Hematopoietic multipotent progenitor cell treated with erythropoietin and hydrocortisone succinate and interleukin-3 and kit ligand, for 8 days (in vitro differentiated cells): ENCODE data around the gene AAK1.

ENCODE experiments used
- DNase-seq: peaks from one replicate; pipeline ENCODE4 v3.0.0-alpha.2; 2015

Gene AAK1

GRCh38 chr2:69525261-69525660 lies 118.3 kb downstream of the AAK1 start:
- DNase-seq: no peak

GRCh38 chr2:69524799-69525198 lies 118.7 kb downstream of the AAK1 start:
- no peak for DNase-seq

- DNase-seq: no peak
Measured at GRCh38 chr2:69521747-69522146, 121.8 kb downstream of the AAK1 start.

GRCh38 chr2:69518841-69519240 lies 124.7 kb downstream of the AAK1 start:
- DNase-seq: peak; percentile 32

DNA sequence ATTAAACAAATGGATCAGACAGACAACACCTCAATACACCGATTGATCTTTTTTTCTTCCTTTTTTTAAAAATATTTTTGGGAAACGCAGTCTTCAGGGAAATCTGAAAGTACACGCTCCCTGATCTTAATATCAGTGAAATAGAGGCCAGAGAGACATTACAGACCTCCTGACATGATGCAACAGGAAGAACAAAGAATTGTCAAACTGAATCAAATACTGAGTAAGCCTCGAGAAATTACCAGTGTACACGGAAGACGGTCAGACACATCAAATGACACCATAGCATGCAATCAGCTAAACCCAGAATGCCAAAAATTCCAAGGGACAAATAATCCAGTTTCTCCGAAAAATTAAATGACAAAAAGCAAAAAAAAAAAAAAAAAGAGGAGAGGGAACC lies 126.1 kb downstream of the AAK1 start:
- no peak for DNase-seq

- no peak for DNase-seq
Measured at GRCh38 chr2:69514819-69515218, 128.7 kb downstream of the AAK1 start.

DNA sequence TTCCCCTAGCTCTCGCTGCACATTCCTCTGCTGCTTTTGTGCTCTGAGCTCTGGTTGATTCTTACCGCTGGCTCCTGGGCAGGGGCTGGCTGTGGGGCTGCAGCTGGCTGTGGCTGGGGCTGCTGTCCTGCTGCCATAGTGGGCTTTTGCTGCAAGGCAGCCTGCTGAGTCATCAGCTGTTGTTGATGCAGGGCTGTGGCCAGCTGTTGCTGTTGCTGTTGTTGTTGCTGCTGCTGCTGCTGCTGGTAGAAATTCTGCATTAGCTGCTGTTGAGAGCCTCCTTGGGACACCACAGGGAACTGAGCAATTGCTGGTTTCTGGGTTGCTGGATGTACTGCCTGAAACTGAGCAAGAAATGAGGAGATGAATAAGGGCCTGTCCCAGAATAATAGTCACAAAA lies 129.1 kb downstream of the AAK1 start:
- no peak for DNase-seq

GRCh38 chr2:69512446-69512845 lies 131.1 kb downstream of the AAK1 start:
- DNase-seq: no peak

DNA sequence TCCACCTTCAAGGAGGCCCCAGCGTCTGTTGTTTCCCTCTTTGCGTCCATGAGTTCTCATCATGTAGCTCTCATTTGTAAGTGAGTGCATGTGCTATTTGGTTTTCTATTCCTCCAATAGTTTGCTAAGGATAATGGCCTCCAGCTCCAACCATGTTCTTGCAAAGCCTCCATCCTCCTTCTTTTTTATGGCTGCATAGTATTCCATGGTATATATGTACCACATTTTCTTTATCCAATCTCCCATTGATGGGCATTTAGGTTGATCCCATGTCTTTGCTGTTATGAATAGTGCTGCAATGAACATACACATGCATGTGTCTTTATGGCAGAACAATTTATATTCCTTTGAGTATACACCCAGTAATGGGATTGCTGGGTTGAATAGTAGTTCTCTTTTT lies 133.3 kb downstream of the AAK1 start:
- no peak for DNase-seq

DNA sequence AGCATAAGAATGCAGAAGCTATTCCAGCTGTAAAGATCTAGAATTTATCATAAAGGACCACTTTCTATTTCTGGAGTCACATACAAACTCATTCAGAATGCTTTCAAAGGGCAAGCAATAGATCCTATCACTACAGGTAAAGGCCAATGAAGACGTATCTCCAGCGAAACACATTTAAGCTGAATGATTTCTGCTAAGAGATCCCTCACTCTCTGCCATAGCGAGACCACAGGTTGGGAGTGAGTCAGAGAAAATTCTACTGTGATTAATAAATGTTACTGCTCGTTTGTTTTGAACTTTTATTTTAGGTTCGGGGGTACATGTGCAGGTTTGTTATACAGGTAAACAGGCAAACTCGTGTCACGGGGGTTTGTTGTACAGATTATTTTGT lies 133.8 kb downstream of the AAK1 start:
- no peak for DNase-seq

DNA sequence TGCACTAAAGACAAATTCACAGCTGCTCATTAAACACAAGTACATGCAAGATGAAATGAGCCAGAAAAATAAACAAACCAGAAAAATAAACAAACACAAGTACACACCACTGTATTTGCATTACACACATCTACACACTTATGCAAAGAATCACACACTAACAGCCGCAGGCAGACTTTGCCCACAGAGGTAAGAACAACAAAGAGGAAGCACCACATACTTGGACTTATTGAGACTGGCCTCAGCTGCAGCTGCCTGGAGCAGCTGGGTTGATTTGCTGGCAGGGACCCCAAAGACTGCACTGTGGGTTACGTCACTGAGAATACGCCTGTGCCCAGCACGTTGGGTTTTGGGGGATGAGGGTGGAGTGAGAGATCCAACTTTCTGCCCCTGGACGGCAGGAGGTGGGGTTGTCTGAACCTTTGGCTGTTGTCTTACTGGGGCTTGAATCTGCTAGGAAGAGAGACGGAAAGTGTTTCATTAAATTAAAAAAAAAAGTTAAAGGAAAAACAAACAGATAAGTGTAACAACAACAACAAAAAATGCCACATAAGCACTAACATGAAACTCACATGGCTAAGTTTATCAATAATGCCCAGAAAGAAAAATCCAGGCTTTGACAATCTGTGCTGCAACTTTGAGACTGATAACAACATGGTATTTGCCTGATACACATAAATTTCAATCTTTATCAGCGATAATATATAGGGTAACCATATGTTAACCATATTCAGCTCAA lies 134.4 kb downstream of the AAK1 start:
- DNase-seq: no peak

DNA sequence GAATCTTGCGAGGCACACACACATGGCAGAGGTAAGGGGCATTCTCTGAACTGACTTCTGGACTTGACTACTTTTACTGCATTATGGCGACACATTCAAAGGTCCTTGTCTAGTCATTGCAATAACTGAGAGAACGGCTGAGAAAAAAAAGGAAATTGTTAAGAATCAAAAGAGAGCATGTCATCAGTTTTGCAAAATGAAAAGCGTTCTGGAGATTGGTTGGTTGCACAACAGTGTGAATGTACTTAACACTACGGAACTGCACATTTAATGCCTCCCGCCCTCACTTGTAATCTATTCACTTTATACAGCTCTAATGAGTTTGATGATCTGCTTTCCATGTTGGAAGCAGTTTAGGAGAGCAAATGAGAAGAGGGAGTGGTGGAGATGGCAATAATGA lies 137.8 kb downstream of the AAK1 start:
- no peak for DNase-seq

DNA sequence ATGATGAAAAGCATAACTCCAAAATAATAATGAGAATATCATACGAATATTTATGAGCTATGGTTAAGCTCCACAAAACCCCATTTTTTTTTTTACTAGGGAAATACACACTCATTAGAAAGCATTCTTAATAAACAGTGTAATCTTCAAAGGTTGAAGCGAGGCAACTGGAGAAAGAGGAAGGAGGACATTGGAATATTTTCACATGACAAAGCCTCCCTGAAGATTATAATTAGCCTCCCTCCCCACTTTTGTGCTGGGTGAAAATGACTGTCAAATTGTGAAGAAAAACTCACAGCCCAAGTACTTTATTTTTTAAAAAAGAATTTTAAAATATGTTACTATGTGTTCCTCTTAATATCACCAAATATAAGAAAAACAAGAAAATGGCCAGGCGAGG lies 142.2 kb downstream of the AAK1 start:
- no peak for DNase-seq

DNA sequence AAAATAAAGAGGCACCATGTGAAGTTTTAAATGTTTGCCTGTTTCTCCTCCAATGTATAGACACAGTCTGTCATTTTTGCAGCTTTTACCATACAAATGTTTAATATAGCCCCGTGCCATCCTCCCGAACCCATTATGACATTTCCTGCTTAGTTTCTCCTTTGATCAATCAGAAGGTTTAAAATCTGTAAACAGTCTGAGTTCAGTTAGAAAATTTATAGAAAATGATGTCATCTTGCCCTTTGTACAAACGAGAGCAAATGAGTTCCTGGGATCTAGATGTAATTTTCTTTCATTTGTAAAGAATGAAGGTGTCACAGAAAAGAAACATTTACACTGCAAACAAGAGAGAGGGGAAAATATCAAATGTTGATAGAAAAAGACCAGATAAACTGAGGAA lies 143.6 kb downstream of the AAK1 start:
- DNase-seq: no peak

DNA sequence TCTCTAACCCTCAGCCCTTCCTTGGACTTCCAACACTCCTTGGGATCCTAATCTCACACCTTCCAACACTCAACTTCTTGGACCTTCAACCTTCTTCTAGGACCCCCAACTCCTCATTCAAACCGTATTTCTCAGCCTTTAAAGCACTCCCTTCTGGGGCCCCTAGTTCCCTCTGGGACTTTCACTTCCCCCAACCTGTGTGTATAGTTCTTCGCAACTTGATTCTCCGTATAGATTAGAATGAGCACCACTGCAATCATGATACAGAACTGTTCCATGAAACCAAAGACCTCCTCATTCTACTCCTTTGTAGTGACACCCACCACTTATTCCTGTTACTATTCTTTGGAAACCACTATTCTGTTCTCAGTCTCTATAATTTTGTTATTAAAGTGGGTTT lies 144.3 kb downstream of the AAK1 start:
- DNase-seq: no peak

- DNase-seq: no peak
Measured at GRCh38 chr2:69495861-69496260, 147.7 kb downstream of the AAK1 start.

DNA sequence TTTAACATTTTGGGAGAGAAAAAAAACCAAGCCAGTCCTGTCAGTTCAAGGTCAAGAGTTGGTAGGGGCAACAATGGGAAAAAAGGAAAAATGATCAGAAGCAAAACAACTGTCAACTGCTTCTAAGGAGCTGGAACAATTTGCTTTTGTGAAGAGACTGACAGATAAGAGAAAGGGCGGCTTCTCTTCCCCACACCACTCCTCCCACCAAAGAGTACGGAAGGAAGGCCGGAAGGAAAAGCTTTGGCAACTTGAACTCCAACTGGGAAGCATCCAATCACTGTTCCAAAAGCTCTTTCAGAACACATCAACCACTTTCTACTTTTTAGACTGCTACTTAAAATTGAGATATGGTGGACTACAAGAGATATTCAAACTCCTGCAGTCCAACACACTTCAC lies 148.5 kb downstream of the AAK1 start:
- no peak for DNase-seq

- no peak for DNase-seq
Measured at GRCh38 chr2:69494126-69494525, 149.4 kb downstream of the AAK1 start.

DNA sequence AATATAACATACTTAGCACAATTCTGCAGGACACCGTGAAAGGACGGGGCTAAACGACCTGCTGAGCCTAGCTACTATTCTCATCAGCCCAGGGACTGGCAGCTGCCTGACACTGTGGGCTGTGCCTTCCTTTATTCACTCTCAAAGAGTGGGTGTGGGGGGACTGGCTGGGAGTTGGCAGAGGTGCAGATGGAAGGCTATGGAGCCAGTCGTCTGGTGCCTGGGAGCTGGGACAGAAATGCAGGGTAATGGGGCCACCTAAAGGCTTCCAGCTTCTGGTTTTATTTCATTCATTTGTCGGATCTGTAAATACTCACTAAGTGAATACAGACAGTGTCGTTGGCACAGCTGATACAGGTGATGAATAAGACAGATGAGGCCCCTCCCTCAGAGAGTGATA lies 150.3 kb downstream of the AAK1 start:
- no peak for DNase-seq

GRCh38 chr2:69491864-69492263 lies 151.7 kb downstream of the AAK1 start:
- no peak for DNase-seq

DNA sequence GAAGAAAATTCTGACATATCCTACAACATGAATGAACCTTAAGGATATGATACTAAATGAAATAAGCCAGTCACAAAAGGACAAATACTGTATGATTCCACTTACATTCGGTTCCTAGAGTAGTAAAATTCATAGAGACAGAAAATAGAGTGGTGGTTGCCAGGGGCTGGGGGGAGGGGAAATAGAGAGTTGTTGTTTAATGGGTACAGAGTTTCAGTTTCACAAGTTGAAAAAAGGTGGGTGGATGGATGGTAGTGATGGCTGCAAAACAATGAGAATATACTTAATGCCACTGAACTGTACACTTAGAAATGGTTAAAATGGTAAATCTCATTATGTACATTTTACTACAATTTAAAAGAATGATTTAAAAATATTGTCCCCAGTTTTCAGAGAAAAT lies 153.1 kb downstream of the AAK1 start:
- no peak for DNase-seq

DNA sequence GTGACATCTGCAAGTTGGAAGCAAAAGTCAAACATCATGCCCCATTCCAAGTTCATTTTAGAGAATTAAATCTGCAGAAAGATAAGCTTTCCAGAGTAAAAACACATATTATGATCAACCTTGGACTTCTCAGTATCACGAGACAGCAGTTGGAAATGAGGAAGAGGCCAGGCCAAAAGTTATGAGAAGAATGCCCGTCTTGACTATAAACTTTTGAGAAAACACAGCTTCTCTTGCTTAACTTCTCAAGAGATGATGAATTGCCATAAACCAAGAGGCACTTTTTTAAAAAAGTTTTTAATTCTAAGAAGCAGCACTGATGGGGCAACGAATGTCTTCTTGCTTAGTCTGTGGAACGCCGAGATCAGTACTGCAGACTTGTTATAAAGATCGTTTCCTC lies 153.7 kb downstream of the AAK1 start:
- DNase-seq: no peak

GRCh38 chr2:69483696-69484095 lies 159.8 kb downstream of the AAK1 start:
- no peak for DNase-seq

DNA sequence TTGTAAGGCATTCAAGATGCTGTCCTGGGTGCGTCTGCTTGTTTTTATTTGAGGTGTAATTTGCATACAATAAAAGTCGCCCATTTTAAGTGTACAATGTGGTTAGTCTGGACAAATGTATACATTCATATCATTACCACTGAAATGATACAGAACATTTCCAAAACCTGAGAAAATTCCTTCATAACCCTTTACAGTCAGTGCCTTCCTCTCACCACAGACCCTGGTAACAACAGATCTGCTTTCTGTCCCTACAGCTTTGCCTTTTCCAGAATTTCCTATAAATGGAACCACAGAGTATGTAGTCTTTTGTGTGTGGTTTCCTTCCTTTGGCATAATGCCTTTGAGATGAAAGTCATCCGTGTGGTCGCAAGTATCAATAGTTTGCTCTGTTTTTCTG lies 160.5 kb downstream of the AAK1 start:
- no peak for DNase-seq

- DNase-seq: no peak
Measured at GRCh38 chr2:69482471-69482870, 161.1 kb downstream of the AAK1 start.

GRCh38 chr2:69481421-69481820 lies 162.1 kb downstream of the AAK1 start:
- no peak for DNase-seq
